NCI-H2107 treated with DMSO at 0.1 percent for 48 hours (cell line): ENCODE measurements around the gene MACROD2.
"Not testable (repeated sequence)": the region's sequence is repeated elsewhere in the genome, so short reads cannot be mapped to it uniquely, and the experiment has no call there.

ENCODE experiments used
- DNase-seq: peaks from one replicate; lab custom pipeline; 2025; ENCODE audit not compliant: unreplicated experiment; lab: John Stamatoyannopoulos, UW

The MACROD2 gene

DNA sequence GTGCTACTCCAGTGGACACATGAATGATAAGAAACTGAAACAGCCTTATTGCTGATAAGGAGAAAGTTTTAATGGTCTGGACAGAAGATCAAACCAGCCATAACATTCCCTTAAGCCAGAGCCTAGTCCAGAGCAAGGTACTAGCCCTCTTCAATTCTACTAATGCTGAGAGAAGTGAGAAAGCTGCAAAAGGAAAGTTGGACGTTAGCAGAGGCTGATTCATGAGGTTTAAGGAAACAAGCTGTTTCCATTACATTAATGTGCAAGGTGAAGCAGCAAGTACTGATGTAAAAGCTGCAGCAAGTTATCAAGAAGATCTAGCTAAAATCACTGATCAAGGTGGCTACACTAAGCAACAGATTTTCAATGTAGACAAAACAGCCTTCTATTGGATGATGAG is 1943.5 kb downstream of the MACROD2 start:
- DNase-seq: no peak

GRCh38 chr20:15940127-15940526 is 1944.8 kb downstream of the MACROD2 start:
- no peak for DNase-seq

DNA sequence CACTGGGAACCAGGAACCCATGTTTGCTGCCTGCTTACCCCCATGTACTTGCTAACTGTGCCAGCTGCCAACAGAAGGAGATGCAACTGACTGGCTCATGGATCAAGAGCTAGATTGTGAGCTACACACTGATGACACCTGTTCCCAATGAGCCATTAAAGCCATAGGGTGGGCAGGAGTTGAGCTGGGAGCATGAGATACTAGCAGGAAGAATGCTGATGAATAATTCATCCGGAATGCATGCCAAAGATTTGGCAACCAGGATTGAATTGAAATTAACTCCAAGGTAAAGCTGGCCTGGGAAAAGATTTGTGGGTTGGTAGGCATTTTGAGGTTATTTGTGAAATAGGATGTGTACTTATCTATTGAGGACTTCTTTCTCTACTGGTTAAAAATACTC is 1946.8 kb downstream of the MACROD2 start:
- DNase-seq: no peak

GRCh38 chr20:15945289-15945688 is 1950.0 kb downstream of the MACROD2 start:
- no peak for DNase-seq

GRCh38 chr20:15949391-15949790 is 1954.1 kb downstream of the MACROD2 start:
- no peak for DNase-seq

GRCh38 chr20:15951658-15952057 is 1956.3 kb downstream of the MACROD2 start:
- DNase-seq: no peak

- DNase-seq: no peak
Observed at GRCh38 chr20:15958142-15958541, 1962.8 kb downstream of the MACROD2 start.

DNA sequence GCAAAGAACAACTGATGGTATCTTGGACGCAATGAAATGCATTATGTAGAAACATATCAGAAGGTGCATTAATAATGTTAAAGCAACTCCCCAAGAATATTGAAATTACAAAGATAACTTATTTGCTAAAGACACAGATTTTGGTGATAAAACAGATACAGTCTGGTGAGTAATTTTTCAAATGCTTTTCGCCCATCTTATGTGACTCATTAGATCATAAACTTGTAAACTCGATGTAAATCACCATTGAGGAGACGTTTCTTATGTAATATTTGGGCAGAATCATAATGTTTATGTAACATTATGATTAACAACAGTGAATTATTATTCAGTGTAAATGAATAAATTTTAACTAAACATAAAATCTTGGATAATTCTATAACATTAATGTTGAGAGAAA is 1969.8 kb downstream of the MACROD2 start:
- no peak for DNase-seq

DNA sequence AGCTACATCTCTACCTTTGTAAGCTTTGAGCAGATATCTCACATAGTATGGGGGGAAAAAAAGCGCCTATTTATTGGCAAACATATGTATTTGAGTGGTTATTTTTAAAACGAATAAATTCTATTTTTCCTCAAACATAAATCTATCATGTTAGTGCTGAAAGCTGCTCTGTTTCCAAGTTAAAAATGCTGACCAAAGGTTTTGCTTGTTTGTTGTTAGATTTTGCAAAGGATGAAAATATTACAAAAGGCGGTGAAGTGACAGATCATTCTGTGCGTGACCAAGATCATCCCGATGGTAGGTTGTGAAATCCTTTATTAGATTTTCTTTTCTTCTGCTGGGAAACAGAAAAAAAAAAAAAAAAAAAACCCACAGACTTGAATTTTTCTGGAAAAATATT is 1972.0 kb downstream of the MACROD2 start:
- DNase-seq: no peak

DNA sequence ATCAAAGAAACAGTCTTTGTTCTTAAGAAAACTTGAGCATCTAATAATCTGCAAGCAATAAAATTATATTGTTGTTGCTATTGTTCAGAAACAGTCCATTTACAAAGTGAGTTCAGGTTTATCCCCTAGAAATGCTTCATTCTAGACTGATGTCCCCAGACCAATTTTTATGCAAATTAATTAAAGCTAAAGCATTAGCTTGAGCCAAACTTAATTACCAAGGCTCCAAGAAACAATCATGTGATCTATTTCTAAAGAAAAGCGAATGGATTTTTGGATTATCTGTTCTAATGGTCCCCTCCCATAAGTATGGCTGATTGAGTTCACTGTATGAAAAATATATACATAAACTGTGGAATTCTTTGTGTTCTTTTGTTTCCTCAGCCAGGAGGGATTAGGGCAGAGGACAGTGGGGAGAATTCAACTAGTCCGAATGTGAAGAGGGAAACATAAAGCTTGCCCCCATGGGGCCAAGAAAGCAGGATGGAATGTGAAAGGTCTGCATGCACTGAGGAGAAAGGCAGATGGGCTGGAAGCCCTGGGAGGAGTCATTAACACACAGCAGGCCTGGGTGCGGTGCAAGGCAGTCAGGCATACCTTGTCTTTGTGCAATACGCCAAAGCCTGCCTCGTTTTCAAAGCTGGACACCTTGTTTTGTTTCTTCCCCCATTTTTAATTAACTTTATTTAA is 1980.9 kb downstream of the MACROD2 start:
- DNase-seq: no peak

- no peak for DNase-seq
Observed at GRCh38 chr20:15977026-15977425, 1981.7 kb downstream of the MACROD2 start.

DNA sequence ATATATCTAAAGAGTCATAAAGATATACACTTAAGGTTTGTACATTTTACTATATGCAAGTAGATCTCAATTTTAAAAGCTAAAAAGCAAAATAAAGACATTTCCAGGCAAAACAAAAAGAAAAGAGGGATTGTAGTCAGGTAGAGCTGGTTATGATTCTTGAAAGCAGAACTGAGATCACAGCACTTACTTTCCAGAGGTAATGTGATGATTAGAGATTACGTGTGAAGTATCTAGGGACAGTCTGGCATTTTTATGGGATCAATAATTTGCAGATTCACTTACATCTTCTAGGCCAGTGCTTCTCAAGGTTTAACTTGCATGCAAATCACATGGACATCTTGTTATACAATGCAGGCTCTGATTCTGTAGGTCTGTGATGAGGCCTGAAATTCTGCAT is 1982.4 kb downstream of the MACROD2 start:
- DNase-seq: no peak

- not testable (repeated sequence) for DNase-seq
Observed at GRCh38 chr20:15985494-15986368, 1990.4 kb downstream of the MACROD2 start.

DNA sequence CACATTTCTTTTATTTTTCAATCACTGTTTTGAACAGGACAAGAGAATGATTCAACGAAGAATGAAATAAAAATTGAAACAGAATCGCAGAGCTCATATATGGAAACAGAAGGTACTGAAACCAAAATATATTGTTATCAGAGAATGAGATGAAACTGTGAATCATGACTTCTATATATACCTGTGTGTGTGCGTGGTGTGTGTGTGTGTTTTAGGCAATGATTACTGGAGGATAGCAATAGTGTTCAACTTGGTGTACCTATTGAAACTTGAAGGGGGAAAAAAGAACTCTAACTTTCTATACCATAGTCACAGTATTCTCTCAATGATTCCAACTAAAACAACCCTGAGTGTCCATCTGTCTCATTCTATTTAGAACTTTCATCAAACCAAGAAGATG is 1991.4 kb downstream of the MACROD2 start:
- DNase-seq: no peak

- no peak for DNase-seq
Observed at GRCh38 chr20:15991279-15991678, 1996.0 kb downstream of the MACROD2 start.

DNA sequence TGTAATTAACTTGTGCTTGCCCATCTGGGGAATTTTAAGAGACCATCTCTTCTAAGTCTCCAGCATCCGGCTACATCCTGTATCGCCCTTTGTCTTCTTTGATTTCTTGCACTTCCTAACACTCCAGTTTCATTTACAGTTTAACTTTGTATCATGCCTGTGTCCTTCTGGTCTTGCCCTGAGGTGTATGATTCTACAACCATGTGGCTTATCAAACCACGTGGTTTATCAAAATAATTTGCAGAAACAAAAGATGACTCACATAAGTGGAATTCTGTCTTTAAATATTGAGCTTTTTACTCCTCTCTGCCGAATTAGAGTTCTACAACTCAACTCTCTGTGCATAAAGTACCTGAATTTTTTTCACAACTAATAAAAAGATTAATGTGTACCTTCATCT is 1997.2 kb downstream of the MACROD2 start:
- DNase-seq: no peak

GRCh38 chr20:16000112-16000511 is 2004.8 kb downstream of the MACROD2 start:
- DNase-seq: no peak

DNA sequence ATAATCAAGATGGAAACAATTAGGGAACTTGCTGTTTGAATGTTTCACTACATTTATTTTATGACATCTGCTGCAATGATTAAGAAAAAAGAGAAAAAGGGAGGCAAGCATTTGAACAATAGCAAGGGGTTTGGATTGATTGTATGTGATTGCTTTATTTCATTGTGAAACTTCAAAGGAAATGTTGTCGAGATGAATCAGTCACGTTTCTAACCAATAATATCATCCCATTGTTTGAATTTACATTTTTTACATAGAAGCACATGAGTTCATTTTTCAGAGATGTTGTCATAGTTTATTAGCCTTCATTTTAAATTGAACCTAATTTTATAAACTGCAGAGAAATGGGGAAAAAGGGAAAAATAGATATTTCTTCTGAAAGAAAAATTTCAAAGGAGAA is 2006.0 kb downstream of the MACROD2 start:
- no peak for DNase-seq

DNA sequence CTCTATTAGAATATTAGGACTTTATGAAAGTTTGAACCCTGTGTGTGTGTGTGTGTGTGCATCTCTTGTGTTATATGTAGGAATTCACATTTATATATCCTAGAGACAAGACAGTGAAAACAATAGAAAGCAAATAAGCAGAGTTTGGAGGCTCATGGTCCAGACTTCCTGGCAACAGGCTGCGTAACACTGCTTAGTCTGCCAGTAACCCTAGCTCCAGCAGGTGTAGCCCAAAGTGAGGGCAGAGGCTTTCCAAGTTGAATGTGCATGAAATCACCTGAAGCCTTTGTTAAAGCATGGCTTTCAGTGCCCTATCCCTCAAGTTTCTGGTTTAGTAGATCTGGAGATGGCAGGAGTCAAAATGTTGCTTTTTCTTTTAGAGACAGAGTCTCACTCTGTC is 2008.0 kb downstream of the MACROD2 start:
- DNase-seq: no peak

- no peak for DNase-seq
Observed at GRCh38 chr20:16004108-16004854, 2009.0 kb downstream of the MACROD2 start.

- no peak for DNase-seq
Observed at GRCh38 chr20:16005021-16005914, 2010.0 kb downstream of the MACROD2 start.
